HepG2 (cell line): ENCODE data around the gene NPTXR. TPM values are rescaled to one million over a fixed set of nuclear protein-coding genes. Genes with fewer than 3 reads are reported as not detected.
"Not testable (repeated sequence)": the region's sequence is repeated elsewhere in the genome, so short reads cannot be mapped to it uniquely, and the experiment has no call there.

Experiments used
- ATAC-seq: fragments of 200-7000 bp; cut with Tn5 transposase; 3 replicates; pipeline ENCODE4 v1.9.1; 2020; ENCODE audit warnings: mild to moderate bottlenecking, moderate library complexity
- BruUV-seq: library from RNA; stranded (reverse); fragments of 400-500 nt; replicated peaks from 2 replicates; lab custom pipeline; 2021; lab: Mats Ljungman, UMichigan
- CTCF ChIA-PET: fragments of 300-600 bp; formaldehyde crosslinking; extraction: SDS; loops from one replicate; lab custom pipeline; 2021; ENCODE audit warnings: low total read pairs, inconsistent platforms, low intra/inter-chr PET ratio; lab: Yijun Ruan, JAX
- POLR2A ChIA-PET: fragments of 350-600 bp; sonication (Branson Sonifier 250); formaldehyde crosslinking; loops from one replicate; lab custom pipeline; 2020; ENCODE audit warnings: antibody characterized with exemption, inconsistent platforms; lab: Yijun Ruan, JAX
- DNase-seq: peaks from one replicate; pipeline ENCODE4 v3.0.0-alpha.2; 2015; ENCODE audit warnings: low spot score
- FAIRE-seq: peaks from 3 replicates; lab custom pipeline; 2011; peaks lifted over from hg19 to GRCh38; lab: Jason Lieb, UNC
- H2AFZ ChIP-seq: one replicate; pipeline ENCODE4 v1.6.1; 2011; ENCODE audit warnings: low read length, inconsistent platforms
- H3K27ac ChIP-seq: fragments of 300-600 bp; 3 replicates; pipeline ENCODE4 v1.8.0; 2011; ENCODE audit warnings: mixed run types, mild to moderate bottlenecking, mixed read lengths, low read length, inconsistent platforms; ENCODE audit not compliant: insufficient read depth; ENCODE audit errors: extremely low read length
- H3K27me3 ChIP-seq, 2 experiments: fragments of 200-600 bp in 1 of 2; 2 replicates in 1 of 2; 3 replicates in 1 of 2; pipeline versions ENCODE4 v1.6.0 to v1.8.0; 2011; ENCODE audit warnings: low read length in 2 of 2, mild to moderate bottlenecking in 2 of 2, moderate library complexity in 2 of 2, inconsistent platforms in 1 of 2; ENCODE audit not compliant: insufficient read depth in 2 of 2, control insufficient read depth in 1 of 2
- H3K36me3 ChIP-seq, 2 experiments: fragments of 200-600 bp in 1 of 2; replicated peaks in 1 of 2; 2 replicates in 1 of 2; 3 replicates in 1 of 2; pipeline versions ENCODE4 v1.5.1 to v1.8.0; 2011; ENCODE audit warnings: low read length in 2 of 2, inconsistent platforms in 1 of 2; ENCODE audit not compliant: insufficient read depth in 2 of 2, control insufficient read depth in 1 of 2
- H3K4me1 ChIP-seq: 2 replicates; pipeline ENCODE4 v1.5.1; 2012; ENCODE audit warnings: low read length, inconsistent platforms; ENCODE audit not compliant: insufficient read depth
- H3K4me2 ChIP-seq: 2 replicates; pipeline ENCODE4 v1.6.0; 2011; ENCODE audit warnings: low read depth, low read length, inconsistent platforms
- H3K4me3 ChIP-seq, 3 experiments: fragments of 200-600 bp in 1 of 3; sonication (generic), shearing (Covaris generic) in 1 of 3; replicated peaks in 1 of 3; 2 replicates each; pipeline ENCODE4 v1.5.1; 2011 to 2016; ENCODE audit warnings: low read length in 3 of 3, inconsistent platforms in 2 of 3, low read depth in 2 of 3, mild to moderate bottlenecking in 2 of 3, control low read depth in 1 of 3, mixed read lengths in 1 of 3; ENCODE audit not compliant: insufficient read depth in 1 of 3
- H3K79me2 ChIP-seq: one replicate; pipeline ENCODE4 v1.6.1; 2011; ENCODE audit warnings: low read length, inconsistent platforms; ENCODE audit not compliant: insufficient read depth
- H3K9ac ChIP-seq: 2 replicates; pipeline ENCODE4 v1.6.0; 2011; ENCODE audit warnings: mild to moderate bottlenecking, low read depth, low read length, inconsistent platforms; ENCODE audit not compliant: insufficient read depth
- H3K9me3 ChIP-seq: 2 replicates; pipeline ENCODE4 v1.5.1; 2012; ENCODE audit warnings: mild to moderate bottlenecking, low read length
- H4K20me1 ChIP-seq: 2 replicates; pipeline ENCODE4 v1.6.0; 2011; ENCODE audit warnings: inconsistent platforms, mild to moderate bottlenecking, low read length, moderate library complexity; ENCODE audit not compliant: insufficient read depth
- GLI4 ChIP-seq: sonication (generic); formaldehyde crosslinking; IDR thresholded peaks from 2 replicates; pipeline ENCODE4 v1.5.1; 2020; ENCODE audit warnings: missing genetic modification reagents, mild to moderate bottlenecking, moderate library complexity, borderline replicate concordance
- PHF20 ChIP-seq: sonication (generic); formaldehyde crosslinking; IDR thresholded peaks from 2 replicates; pipeline ENCODE4 v1.5.0; 2020; ENCODE audit warnings: mild to moderate bottlenecking, missing genetic modification reagents
- ZNF138 ChIP-seq: sonication (generic); formaldehyde crosslinking; IDR thresholded peaks from 2 replicates; pipeline ENCODE4 v1.5.0; 2020; ENCODE audit warnings: mild to moderate bottlenecking, low read depth, missing genetic modification reagents
- ZNF552 ChIP-seq: sonication (generic); formaldehyde crosslinking; IDR thresholded peaks from 2 replicates; pipeline ENCODE4 v1.9.0; 2022; ENCODE audit warnings: missing genetic modification reagents, mild to moderate bottlenecking, borderline replicate concordance
- WGBS: methylation state at CpG from one replicate; pipeline ENCODE4 v1.1.6; 2017; ENCODE audit warnings: low lambda C conversion rate; 5-methylcytosine and 5-hydroxymethylcytosine counted together
- in situ Hi-C: cut with HindIII; loops from 2 replicates; pipeline ENCODE4 v1.10.0; 2017; ENCODE audit warnings: low pct_unique_long_range_greater_than_20kb; ENCODE audit not compliant: extremely low pct_ligation_motif_present
- intact Hi-C: fragments of 100-400 bp; cut with micrococcal nuclease; formaldehyde crosslinking; loops from one replicate; pipeline ENCODE4 v1.10.0; 2022; ENCODE audit not compliant: unreplicated experiment
- polyA plus RNA-seq, 8 experiments: library from polyadenylated mRNA; depleted of rRNA in 3 of 8; stranded (reverse) in 7 of 8; unstranded in 1 of 8; fragments of >200 nt; fragmentation: Illumina TruSeq in 4 of 8; extraction: Trizol in 4 of 8; gene quantifications; 2 replicates each; pipeline versions ENCODE4 v1.2.1 to v1.2.3, GENCODE V29; 2011 to 2016; ENCODE audit warnings: low read depth in 4 of 8, missing spikeins in 1 of 8, mixed read lengths in 1 of 8; ENCODE audit not compliant: insufficient read depth in 1 of 8
- total RNA-seq, 5 experiments: library from RNA; depleted of rRNA; stranded (reverse); fragments of >200 nt; fragmentation: Illumina TruSeq; extraction: Trizol; gene quantifications; 2 replicates each; pipeline ENCODE4 v1.2.3, GENCODE V29; 2016; ENCODE audit warnings: low read depth in 1 of 5
- TF ChIP-seq, protein P1 (sequence below): sonication (generic); formaldehyde crosslinking; IDR thresholded peaks from 2 replicates; pipeline ENCODE4 v1.4.0; 2020; ENCODE audit warnings: mild to moderate bottlenecking, missing genetic modification reagents
- TF ChIP-seq, protein P2 (sequence below): sonication (generic); formaldehyde crosslinking; IDR thresholded peaks from 2 replicates; pipeline ENCODE4 v1.5.0; 2020; ENCODE audit warnings: mild to moderate bottlenecking, missing genetic modification reagents

Gene NPTXR
- total and polyA plus RNA-seq, 2 of the 13 experiments (the other 11 are each of a cell fraction or from before 2014, with no cell fraction given) = 2.6 to 4.8 TPM

DNA sequence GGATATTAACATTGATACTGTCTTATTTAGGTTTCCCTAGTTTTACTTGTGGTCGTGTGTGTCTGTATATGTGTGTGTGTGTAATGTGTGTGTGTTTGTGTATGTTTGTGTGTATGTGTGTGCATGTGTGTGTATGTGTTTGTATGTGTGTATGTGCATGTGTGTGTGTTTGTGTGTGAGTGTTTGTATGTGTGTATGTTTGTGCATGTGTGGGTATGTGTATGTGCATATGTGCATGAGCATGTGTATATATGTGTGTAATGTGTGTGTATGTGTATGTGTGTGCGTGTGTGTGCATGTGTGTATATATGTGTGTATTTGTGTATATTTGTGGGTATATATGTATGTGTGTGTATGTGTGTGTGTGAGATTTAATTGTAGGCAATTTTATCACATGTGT is 32.6 kb downstream of the NPTXR start (continued):
- TF ChIP-seq, protein P1, sequence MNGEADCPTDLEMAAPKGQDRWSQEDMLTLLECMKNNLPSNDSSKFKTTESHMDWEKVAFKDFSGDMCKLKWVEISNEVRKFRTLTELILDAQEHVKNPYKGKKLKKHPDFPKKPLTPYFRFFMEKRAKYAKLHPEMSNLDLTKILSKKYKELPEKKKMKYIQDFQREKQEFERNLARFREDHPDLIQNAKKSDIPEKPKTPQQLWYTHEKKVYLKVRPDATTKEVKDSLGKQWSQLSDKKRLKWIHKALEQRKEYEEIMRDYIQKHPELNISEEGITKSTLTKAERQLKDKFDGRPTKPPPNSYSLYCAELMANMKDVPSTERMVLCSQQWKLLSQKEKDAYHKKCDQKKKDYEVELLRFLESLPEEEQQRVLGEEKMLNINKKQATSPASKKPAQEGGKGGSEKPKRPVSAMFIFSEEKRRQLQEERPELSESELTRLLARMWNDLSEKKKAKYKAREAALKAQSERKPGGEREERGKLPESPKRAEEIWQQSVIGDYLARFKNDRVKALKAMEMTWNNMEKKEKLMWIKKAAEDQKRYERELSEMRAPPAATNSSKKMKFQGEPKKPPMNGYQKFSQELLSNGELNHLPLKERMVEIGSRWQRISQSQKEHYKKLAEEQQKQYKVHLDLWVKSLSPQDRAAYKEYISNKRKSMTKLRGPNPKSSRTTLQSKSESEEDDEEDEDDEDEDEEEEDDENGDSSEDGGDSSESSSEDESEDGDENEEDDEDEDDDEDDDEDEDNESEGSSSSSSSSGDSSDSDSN (CRISPR knock-in tag) = no peak
- TF ChIP-seq GLI4 (CRISPR knock-in tag) (no peak), ZNF552 (CRISPR knock-in tag) (no peak), ZNF138 (CRISPR knock-in tag) (no peak), PHF20 (CRISPR knock-in tag) (no peak)
- TF ChIP-seq, protein P2, sequence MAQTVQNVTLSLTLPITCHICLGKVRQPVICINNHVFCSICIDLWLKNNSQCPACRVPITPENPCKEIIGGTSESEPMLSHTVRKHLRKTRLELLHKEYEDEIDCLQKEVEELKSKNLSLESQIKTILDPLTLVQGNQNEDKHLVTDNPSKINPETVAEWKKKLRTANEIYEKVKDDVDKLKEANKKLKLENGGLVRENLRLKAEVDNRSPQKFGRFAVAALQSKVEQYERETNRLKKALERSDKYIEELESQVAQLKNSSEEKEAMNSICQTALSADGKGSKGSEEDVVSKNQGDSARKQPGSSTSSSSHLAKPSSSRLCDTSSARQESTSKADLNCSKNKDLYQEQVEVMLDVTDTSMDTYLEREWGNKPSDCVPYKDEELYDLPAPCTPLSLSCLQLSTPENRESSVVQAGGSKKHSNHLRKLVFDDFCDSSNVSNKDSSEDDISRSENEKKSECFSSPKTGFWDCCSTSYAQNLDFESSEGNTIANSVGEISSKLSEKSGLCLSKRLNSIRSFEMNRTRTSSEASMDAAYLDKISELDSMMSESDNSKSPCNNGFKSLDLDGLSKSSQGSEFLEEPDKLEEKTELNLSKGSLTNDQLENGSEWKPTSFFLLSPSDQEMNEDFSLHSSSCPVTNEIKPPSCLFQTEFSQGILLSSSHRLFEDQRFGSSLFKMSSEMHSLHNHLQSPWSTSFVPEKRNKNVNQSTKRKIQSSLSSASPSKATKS (CRISPR knock-in tag) = no peak

DNA sequence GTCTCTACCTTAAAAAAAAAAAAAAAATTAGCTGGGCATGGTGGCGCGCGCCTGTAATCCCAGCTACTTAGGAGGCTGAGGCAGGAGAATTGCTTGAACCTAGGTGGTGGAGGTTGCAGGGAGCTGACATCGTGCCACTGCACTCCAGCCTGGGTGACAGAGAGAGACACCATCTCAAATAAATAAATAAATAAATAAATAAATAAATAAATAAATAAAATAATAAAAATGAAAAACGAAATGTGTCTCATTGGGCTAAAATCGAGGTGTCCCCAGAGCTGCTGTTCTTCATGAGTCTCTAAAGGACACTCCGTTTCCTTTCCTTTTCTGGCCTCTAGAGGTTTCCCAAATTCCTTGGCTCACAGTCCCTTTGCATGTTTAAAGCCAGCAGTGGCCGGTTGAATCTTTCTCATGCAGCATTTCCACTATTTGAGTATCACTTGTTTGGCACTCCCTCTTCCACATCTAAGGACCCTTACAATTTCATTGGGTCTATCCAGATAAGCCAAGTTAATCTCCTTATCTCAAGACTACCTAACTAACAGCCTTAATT is 38.7 kb downstream of the NPTXR start:
- H3K4me1 ChIP-seq, CTCF ChIA-PET, BruUV-seq, H3K27ac ChIP-seq, H3K27me3 ChIP-seq, intact Hi-C loops, H3K9ac ChIP-seq, H3K79me2 ChIP-seq, DNase-seq, H3K36me3 ChIP-seq, FAIRE-seq, H4K20me1 ChIP-seq, ATAC-seq, H3K4me3 ChIP-seq, H3K9me3 ChIP-seq, H2AFZ ChIP-seq, POLR2A ChIA-PET, in situ Hi-C loops, H3K4me2 ChIP-seq: not testable (repeated sequence)
- WGBS = 50% methylated on average over 8 of the region's 8 CpGs
